Measurements from ENCODE around the gene TULP1.

Gene TULP1

GRCh38 chr6:35508027-35508426 is 4.7 kb downstream of the TULP1 start:
- H3K4me1 ChIP-seq (ENCODE audit: control extremely low read depth in 1 of 4, control insufficient read depth in 4 of 4, insufficient read depth in 4 of 4, low read length in 3 of 4) = peaks cover 2 to 25% (median 17%) of the 10 kb centered on the region in 4 experiments
- CTCF ChIA-PET = interaction anchor here (1.0 to 2.9 kb wide), 3 partner anchors 15 to 70 kb away, joined by 3 to 15 read pairs (median 3); no protein-coding TSS in a partner anchor

DNA sequence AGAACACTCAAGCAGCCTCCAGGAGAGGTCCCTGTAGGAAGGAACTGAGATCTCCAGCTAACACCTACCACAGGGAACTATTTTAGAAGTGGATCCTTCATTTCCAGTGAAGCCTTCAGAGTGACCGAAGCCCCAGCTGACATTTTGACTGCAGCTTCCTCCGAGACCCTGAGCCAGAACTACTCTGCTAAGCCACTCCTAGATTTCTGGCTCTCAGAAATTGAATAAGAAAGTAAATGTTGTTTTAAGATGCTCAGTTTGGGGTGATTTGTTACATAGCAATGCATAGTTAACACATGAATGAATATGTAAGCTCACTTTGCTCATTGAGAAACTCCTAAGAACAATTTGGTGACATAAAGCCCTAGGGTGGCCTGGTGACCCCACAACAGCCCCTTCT is 5.5 kb downstream of the TULP1 start:
- no peak for DNase-seq
- Histone ChIP-seq H3K27ac (ENCODE audit: insufficient read depth in 1 of 2, low read depth in 1 of 2, low read length in 2 of 2, poor library complexity in 1 of 2, severe bottlenecking in 2 of 2) (no peak overlapping the region), H3K4me1 (ENCODE audit: control extremely low read depth in 1 of 4, control insufficient read depth in 4 of 4, insufficient read depth in 4 of 4, low read length in 3 of 4) (peaks cover 2 to 25% (median 16%) of the 10 kb centered on the region in 4 experiments), H3K9me3 (ENCODE audit: control extremely low read depth in 1 of 5, control insufficient read depth in 4 of 5, insufficient read depth in 2 of 5, low read depth in 1 of 5, low read length in 4 of 5) (no peaks in the 10 kb centered on the region), H3K4me3 (ENCODE audit: control insufficient read depth in 1 of 7, extremely low read depth in 1 of 7, insufficient read depth in 4 of 7, low read depth in 2 of 7, low read length in 6 of 7) (no peak overlapping the region), H3K36me3 (ENCODE audit: control insufficient read depth in 4 of 4, insufficient read depth in 4 of 4, low read length in 3 of 4) (no peaks in the 10 kb centered on the region), H3K27me3 (replicated peaks in 2 of 5; ENCODE audit: control insufficient read depth in 4 of 5, insufficient read depth in 5 of 5, low read length in 4 of 5) (peaks cover 0 to 10% (median 3%) of the 10 kb centered on the region in 5 experiments)
- no CpG with 5 or more reads among the region's 2 CpGs for WGBS (ENCODE audit: insufficient coverage)
- ChIA-PET POLR2A (no interaction called here), CTCF (interaction anchor here (1.4 kb wide), 1 partner anchor 28 kb away, joined by 3 read pairs; no protein-coding TSS in a partner anchor)

More at GRCh38 chr6:35508027-35508426, 4.7 kb downstream of the TULP1 start:
- POLR2A ChIA-PET = no interaction called here
- H3K27ac ChIP-seq (ENCODE audit: insufficient read depth in 1 of 2, low read depth in 1 of 2, low read length in 2 of 2, poor library complexity in 1 of 2, severe bottlenecking in 2 of 2) = no peak overlapping the region
- H3K4me3 ChIP-seq (ENCODE audit: control insufficient read depth in 1 of 7, extremely low read depth in 1 of 7, insufficient read depth in 4 of 7, low read depth in 2 of 7, low read length in 6 of 7) = no peak overlapping the region
- peaks cover 0 to 13% (median 3%) of the 10 kb centered on the region in 5 experiments for H3K27me3 ChIP-seq (replicated peaks in 2 of 5; ENCODE audit: control insufficient read depth in 4 of 5, insufficient read depth in 5 of 5, low read length in 4 of 5)
- no peak for DNase-seq
- 100% methylated on average over 2 of the region's 2 CpGs for WGBS (ENCODE audit: insufficient coverage)
- H3K36me3 ChIP-seq (ENCODE audit: control insufficient read depth in 4 of 4, insufficient read depth in 4 of 4, low read length in 3 of 4) = no peaks in the 10 kb centered on the region
- no peaks in the 10 kb centered on the region for H3K9me3 ChIP-seq (ENCODE audit: control extremely low read depth in 1 of 5, control insufficient read depth in 4 of 5, insufficient read depth in 2 of 5, low read depth in 1 of 5, low read length in 4 of 5)

DNA sequence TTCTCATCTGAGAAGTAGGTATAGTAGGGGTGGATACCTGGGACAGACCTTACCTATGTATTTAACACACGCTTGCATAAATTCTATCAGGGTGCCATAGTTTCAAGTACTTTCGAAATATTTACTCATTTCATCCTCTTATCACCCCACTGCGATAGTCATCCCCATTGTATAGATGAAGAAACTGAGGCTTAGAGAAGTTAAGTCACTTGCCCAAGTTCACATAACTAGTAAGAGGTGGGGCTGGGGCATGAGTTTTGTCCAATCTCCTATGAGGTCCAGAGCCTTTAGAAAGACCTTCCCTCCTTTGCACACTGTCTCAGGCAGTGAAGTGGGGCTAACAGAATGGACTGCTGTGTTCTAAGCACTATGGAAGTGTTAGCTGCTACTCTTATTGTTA is 6.2 kb downstream of the TULP1 start:
- Histone ChIP-seq H3K9me3 (ENCODE audit: control extremely low read depth in 1 of 5, control insufficient read depth in 4 of 5, insufficient read depth in 2 of 5, low read depth in 1 of 5, low read length in 4 of 5) (no peaks in the 10 kb centered on the region), H3K27me3 (replicated peaks in 2 of 5; ENCODE audit: control insufficient read depth in 4 of 5, insufficient read depth in 5 of 5, low read length in 4 of 5) (peaks cover 0 to 7% (median 3%) of the 10 kb centered on the region in 5 experiments), H3K4me3 (ENCODE audit: control insufficient read depth in 1 of 7, extremely low read depth in 1 of 7, insufficient read depth in 4 of 7, low read depth in 2 of 7, low read length in 6 of 7) (no peak overlapping the region), H3K27ac (ENCODE audit: insufficient read depth in 1 of 2, low read depth in 1 of 2, low read length in 2 of 2, poor library complexity in 1 of 2, severe bottlenecking in 2 of 2) (no peak overlapping the region), H3K4me1 (ENCODE audit: control extremely low read depth in 1 of 4, control insufficient read depth in 4 of 4, insufficient read depth in 4 of 4, low read length in 3 of 4) (peaks cover 2 to 22% (median 13%) of the 10 kb centered on the region in 4 experiments), H3K36me3 (ENCODE audit: control insufficient read depth in 4 of 4, insufficient read depth in 4 of 4, low read length in 3 of 4) (no peaks in the 10 kb centered on the region)
- WGBS (ENCODE audit: insufficient coverage) = no CpG with 5 or more reads among the region's 3 CpGs
- ChIA-PET POLR2A (no interaction called here), CTCF (no interaction called here)
- no peak for DNase-seq

DNA sequence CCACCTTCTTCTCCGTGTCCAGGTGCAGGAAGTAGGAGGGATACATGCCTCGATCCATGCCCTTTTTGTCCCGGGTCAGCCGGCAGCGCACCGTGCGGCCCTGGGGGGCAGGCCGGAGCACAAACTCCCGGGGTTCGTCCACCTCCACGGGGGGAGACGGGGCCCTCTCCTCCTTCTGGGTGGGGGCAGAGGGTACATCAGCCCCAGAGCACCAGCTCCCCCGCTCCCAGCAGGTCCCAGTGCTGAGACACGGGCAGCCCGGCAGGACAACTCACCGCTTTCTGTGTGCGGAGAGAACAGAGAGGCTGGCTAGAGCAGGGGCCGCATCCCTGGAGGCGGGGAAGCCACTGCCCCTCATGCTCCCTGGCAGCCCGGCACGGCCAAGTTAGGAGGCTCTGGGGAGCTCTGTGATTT is 6.7 kb downstream of the TULP1 start:
- CTCF ChIA-PET = no interaction called here

GRCh38 chr6:35503534-35503933 is 9.2 kb downstream of the TULP1 start:
- POLR2A ChIA-PET = no interaction called here
- no peak overlapping the region for H3K27ac ChIP-seq (ENCODE audit: insufficient read depth in 1 of 2, low read depth in 1 of 2, low read length in 2 of 2, poor library complexity in 1 of 2, severe bottlenecking in 2 of 2)
- H3K4me3 ChIP-seq (ENCODE audit: control insufficient read depth in 1 of 7, extremely low read depth in 1 of 7, insufficient read depth in 4 of 7, low read depth in 2 of 7, low read length in 6 of 7) = peak overlapping the region in 3 of 7 experiments; percentile 5 to 43 (median 11)
- H3K36me3 ChIP-seq (ENCODE audit: control insufficient read depth in 4 of 4, insufficient read depth in 4 of 4, low read length in 3 of 4) = no peaks in the 10 kb centered on the region
- DNase-seq = peak; percentile 49 to 88 (median 84)
- H3K27me3 ChIP-seq (replicated peaks in 2 of 5; ENCODE audit: control insufficient read depth in 4 of 5, insufficient read depth in 5 of 5, low read length in 4 of 5) = peaks cover 0 to 9% (median 6%) of the 10 kb centered on the region in 5 experiments
- CTCF ChIA-PET = interaction anchor here (0.9 to 1.5 kb wide), 2 partner anchors 20 to 36 kb away, joined by 3 read pairs; no protein-coding TSS in a partner anchor
- no peaks in the 10 kb centered on the region for H3K9me3 ChIP-seq (ENCODE audit: control extremely low read depth in 1 of 5, control insufficient read depth in 4 of 5, insufficient read depth in 2 of 5, low read depth in 1 of 5, low read length in 4 of 5)
- peaks cover 2 to 14% (median 9%) of the 10 kb centered on the region in 4 experiments for H3K4me1 ChIP-seq (ENCODE audit: control extremely low read depth in 1 of 4, control insufficient read depth in 4 of 4, insufficient read depth in 4 of 4, low read length in 3 of 4)
- WGBS (ENCODE audit: insufficient coverage) = under 1% methylated on average over 14 of the region's 15 CpGs

More for the DNA sequence above, 6.7 kb downstream of the TULP1 start:
- Histone ChIP-seq H3K27ac (ENCODE audit: insufficient read depth in 1 of 2, low read depth in 1 of 2, low read length in 2 of 2, poor library complexity in 1 of 2, severe bottlenecking in 2 of 2) (no peak overlapping the region), H3K4me1 (ENCODE audit: control extremely low read depth in 1 of 4, control insufficient read depth in 4 of 4, insufficient read depth in 4 of 4, low read length in 3 of 4) (peaks cover 2 to 17% (median 11%) of the 10 kb centered on the region in 4 experiments), H3K4me3 (ENCODE audit: control insufficient read depth in 1 of 7, extremely low read depth in 1 of 7, insufficient read depth in 4 of 7, low read depth in 2 of 7, low read length in 6 of 7) (no peak overlapping the region), H3K36me3 (ENCODE audit: control insufficient read depth in 4 of 4, insufficient read depth in 4 of 4, low read length in 3 of 4) (no peaks in the 10 kb centered on the region), H3K27me3 (replicated peaks in 2 of 5; ENCODE audit: control insufficient read depth in 4 of 5, insufficient read depth in 5 of 5, low read length in 4 of 5) (peaks cover 0 to 3% (median 1%) of the 10 kb centered on the region in 5 experiments), H3K9me3 (ENCODE audit: control extremely low read depth in 1 of 5, control insufficient read depth in 4 of 5, insufficient read depth in 2 of 5, low read depth in 1 of 5, low read length in 4 of 5) (no peaks in the 10 kb centered on the region)
- no peak for DNase-seq
- POLR2A ChIA-PET = no interaction called here
- WGBS (ENCODE audit: insufficient coverage) = 85% methylated on average over 17 of the region's 21 CpGs

GRCh38 chr6:35501784-35502183 is 10.9 kb downstream of the TULP1 start:
- CTCF ChIA-PET = interaction anchor here (0.6 to 1.0 kb wide), 2 partner anchors 49 to 94 kb away, joined by 3 read pairs; no protein-coding TSS in a partner anchor
- Histone ChIP-seq H3K9me3 (ENCODE audit: control extremely low read depth in 1 of 5, control insufficient read depth in 4 of 5, insufficient read depth in 2 of 5, low read depth in 1 of 5, low read length in 4 of 5) (no peaks in the 10 kb centered on the region), H3K4me1 (ENCODE audit: control extremely low read depth in 1 of 4, control insufficient read depth in 4 of 4, insufficient read depth in 4 of 4, low read length in 3 of 4) (peaks cover 2 to 29% (median 23%) of the 10 kb centered on the region in 4 experiments), H3K4me3 (ENCODE audit: control insufficient read depth in 1 of 7, extremely low read depth in 1 of 7, insufficient read depth in 4 of 7, low read depth in 2 of 7, low read length in 6 of 7) (no peak overlapping the region), H3K27me3 (replicated peaks in 2 of 5; ENCODE audit: control insufficient read depth in 4 of 5, insufficient read depth in 5 of 5, low read length in 4 of 5) (peaks cover 0 to 19% (median 11%) of the 10 kb centered on the region in 5 experiments), H3K27ac (ENCODE audit: insufficient read depth in 1 of 2, low read depth in 1 of 2, low read length in 2 of 2, poor library complexity in 1 of 2, severe bottlenecking in 2 of 2) (no peak overlapping the region), H3K36me3 (ENCODE audit: control insufficient read depth in 4 of 4, insufficient read depth in 4 of 4, low read length in 3 of 4) (no peaks in the 10 kb centered on the region)
- DNase-seq = no peak
- POLR2A ChIA-PET = no interaction called here
- 94% methylated on average over 2 of the region's 2 CpGs for WGBS (ENCODE audit: insufficient coverage)

DNA sequence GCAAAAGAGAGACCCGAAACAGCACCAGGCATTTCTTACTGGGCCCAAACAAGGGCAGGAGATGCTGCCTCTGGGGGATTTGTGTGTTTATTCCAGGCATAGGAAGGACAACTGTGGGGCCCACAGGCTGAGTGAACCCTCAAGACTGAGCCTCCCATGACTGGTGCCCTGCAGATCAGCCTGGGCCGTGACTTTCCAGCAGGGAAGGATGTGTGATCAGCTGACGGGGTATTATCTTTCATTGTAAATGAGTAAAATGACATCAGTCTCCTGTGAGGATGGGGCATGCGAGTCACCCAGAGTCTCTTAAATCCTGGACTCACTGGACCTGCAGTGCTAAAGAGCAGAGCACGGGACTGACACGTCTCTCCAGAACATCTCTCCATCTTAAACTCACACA is 11.9 kb downstream of the TULP1 start:
- no peak for DNase-seq
- Histone ChIP-seq H3K9me3 (ENCODE audit: control extremely low read depth in 1 of 5, control insufficient read depth in 4 of 5, insufficient read depth in 2 of 5, low read depth in 1 of 5, low read length in 4 of 5) (no peaks in the 10 kb centered on the region), H3K4me1 (ENCODE audit: control extremely low read depth in 1 of 4, control insufficient read depth in 4 of 4, insufficient read depth in 4 of 4, low read length in 3 of 4) (peaks cover 2 to 33% (median 25%) of the 10 kb centered on the region in 4 experiments), H3K27ac (ENCODE audit: insufficient read depth in 1 of 2, low read depth in 1 of 2, low read length in 2 of 2, poor library complexity in 1 of 2, severe bottlenecking in 2 of 2) (no peak overlapping the region), H3K27me3 (replicated peaks in 2 of 5; ENCODE audit: control insufficient read depth in 4 of 5, insufficient read depth in 5 of 5, low read length in 4 of 5) (peaks cover 0 to 24% (median 11%) of the 10 kb centered on the region in 5 experiments), H3K4me3 (ENCODE audit: control insufficient read depth in 1 of 7, extremely low read depth in 1 of 7, insufficient read depth in 4 of 7, low read depth in 2 of 7, low read length in 6 of 7) (no peak overlapping the region), H3K36me3 (ENCODE audit: control insufficient read depth in 4 of 4, insufficient read depth in 4 of 4, low read length in 3 of 4) (no peaks in the 10 kb centered on the region)
- WGBS (ENCODE audit: insufficient coverage) = 84% methylated on average over 5 of the region's 6 CpGs
- CTCF ChIA-PET = interaction anchor here (1.0 kb wide), 1 partner anchor 93 kb away, joined by 3 read pairs; no protein-coding TSS in a partner anchor
- POLR2A ChIA-PET = no interaction called here
